GM23338 (cell line): Measurements from ENCODE around the gene EHD3.

ENCODE experiments used
- EZH2 ChIP-seq: fragments of 200-600 bp; sonication (generic); IDR thresholded peaks from one replicate; pipeline ENCODE4 v1.8.0; 2017; ENCODE audit warnings: antibody characterized with exemption, mild to moderate bottlenecking, low read depth; ENCODE audit not compliant: unreplicated experiment
- EZH2phosphoT487 ChIP-seq: fragments of 200-600 bp; sonication (generic); IDR thresholded peaks from one replicate; pipeline ENCODE4 v1.8.1; 2018; ENCODE audit warnings: antibody characterized with exemption; ENCODE audit not compliant: unreplicated experiment
- POLR2AphosphoS5 ChIP-seq: IDR thresholded peaks from 2 replicates; pipeline ENCODE4 v1.6.1; 2016; ENCODE audit warnings: antibody characterized with exemption, low read depth
- TF ChIP-seq, protein P1 (sequence below), 2 experiments: fragments of 200-600 bp in 1 of 2; sonication (generic) in 1 of 2; conservative IDR thresholded peaks; 2 replicates each; pipeline versions ENCODE4 v1.5.1 to v1.6.1; 2016 to 2017; ENCODE audit warnings: antibody characterized with exemption in 2 of 2, low read depth in 2 of 2, mild to moderate bottlenecking in 2 of 2, moderate library complexity in 1 of 2

DNA sequence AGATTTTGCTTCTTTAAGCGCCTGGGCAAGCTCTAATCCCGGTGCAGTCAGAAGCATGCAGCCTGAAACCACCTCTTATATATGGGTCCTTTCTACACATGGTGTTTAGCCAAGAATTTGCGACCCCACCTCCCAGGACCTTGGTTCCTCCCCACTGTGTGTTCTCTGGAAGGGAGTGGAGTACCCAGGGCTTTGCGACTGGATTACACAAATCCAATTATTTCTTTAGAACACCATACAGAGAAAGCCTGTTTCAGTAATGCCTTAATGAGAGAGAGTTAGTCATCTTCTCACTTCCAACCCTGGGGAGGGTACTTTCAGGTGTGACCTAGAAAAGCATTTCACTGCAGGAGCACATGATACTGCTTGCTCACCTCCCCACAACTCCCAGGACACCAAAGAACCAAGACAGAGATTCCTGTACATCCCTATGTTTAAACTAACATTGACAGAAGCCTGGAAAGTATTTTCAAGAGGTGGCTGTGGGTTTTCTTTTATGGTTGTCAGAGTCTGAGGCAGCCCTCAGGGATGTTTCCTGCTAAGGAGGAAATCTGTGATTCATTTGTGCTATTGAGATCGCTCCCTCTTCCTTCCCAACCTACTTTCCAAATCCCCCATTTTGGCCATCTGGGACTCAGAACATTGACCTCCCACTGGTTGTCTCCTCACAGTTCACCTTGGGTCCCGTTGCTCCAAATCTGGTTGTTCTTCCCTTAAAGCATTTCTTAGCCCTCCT, 16.3 kb upstream of the EHD3 start, which contains the start of gene CAPN14:
- no peak for TF ChIP-seq EZH2
- TF ChIP-seq, protein P1, sequence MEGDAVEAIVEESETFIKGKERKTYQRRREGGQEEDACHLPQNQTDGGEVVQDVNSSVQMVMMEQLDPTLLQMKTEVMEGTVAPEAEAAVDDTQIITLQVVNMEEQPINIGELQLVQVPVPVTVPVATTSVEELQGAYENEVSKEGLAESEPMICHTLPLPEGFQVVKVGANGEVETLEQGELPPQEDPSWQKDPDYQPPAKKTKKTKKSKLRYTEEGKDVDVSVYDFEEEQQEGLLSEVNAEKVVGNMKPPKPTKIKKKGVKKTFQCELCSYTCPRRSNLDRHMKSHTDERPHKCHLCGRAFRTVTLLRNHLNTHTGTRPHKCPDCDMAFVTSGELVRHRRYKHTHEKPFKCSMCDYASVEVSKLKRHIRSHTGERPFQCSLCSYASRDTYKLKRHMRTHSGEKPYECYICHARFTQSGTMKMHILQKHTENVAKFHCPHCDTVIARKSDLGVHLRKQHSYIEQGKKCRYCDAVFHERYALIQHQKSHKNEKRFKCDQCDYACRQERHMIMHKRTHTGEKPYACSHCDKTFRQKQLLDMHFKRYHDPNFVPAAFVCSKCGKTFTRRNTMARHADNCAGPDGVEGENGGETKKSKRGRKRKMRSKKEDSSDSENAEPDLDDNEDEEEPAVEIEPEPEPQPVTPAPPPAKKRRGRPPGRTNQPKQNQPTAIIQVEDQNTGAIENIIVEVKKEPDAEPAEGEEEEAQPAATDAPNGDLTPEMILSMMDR (conservative IDR thresholded peaks at IDR 0.05; ENCODE audit: low read depth in 2 of 2): no peak
- TF ChIP-seq EZH2phosphoT487: no peak
- no peak for TF ChIP-seq POLR2AphosphoS5
